GM21825 (cell line): ENCODE data around the gene FLCN.
"Not testable (repeated sequence)": the region's sequence is repeated elsewhere in the genome, so short reads cannot be mapped to it uniquely, and the experiment has no call there.

Experiments
- ATAC-seq: cut with Tn5 transposase; IDR thresholded peaks from one replicate; pipeline ENCODE4 v1.9.1; 2021; ENCODE audit warnings: mild to moderate bottlenecking, moderate library complexity; ENCODE audit not compliant: unreplicated experiment

The FLCN gene

GRCh38 chr17:17237026-17237799, at the start of gene FLCN:
Gene FLCN (minus strand): TSS chr17:17237168. CDS start chr17:17228137, 9,031 bp downstream.
- peak; percentile 76 for ATAC-seq

- no peak for ATAC-seq
These were observed 49.0 kb upstream of the FLCN start for GRCh38 chr17:17285951-17286350.

GRCh38 chr17:17280613-17281549, 43.9 kb upstream of the FLCN start, which contains the start of gene COPS3:
Gene COPS3 (minus strand): TSS chr17:17281246. CDS start chr17:17281186, 60 bp downstream.
- ATAC-seq = peak; percentile 86

- no peak for ATAC-seq
These were observed 42.3 kb upstream of the FLCN start for GRCh38 chr17:17279316-17279715.

- not testable (repeated sequence) for ATAC-seq
These were observed 40.5 kb upstream of the FLCN start for GRCh38 chr17:17277431-17277830.

- ATAC-seq = no peak
These were observed 39.0 kb upstream of the FLCN start for GRCh38 chr17:17275971-17276370.

- ATAC-seq = no peak
These were observed 33.2 kb upstream of the FLCN start for GRCh38 chr17:17269926-17270773.

GRCh38 chr17:17264430-17264829, 27.5 kb upstream of the FLCN start:
- no peak for ATAC-seq

GRCh38 chr17:17258998-17259397, 22.0 kb upstream of the FLCN start:
- ATAC-seq = no peak

- no peak for ATAC-seq
These were observed 21.0 kb upstream of the FLCN start for GRCh38 chr17:17258011-17258410.

- no peak for ATAC-seq
These were observed 19.3 kb upstream of the FLCN start for GRCh38 chr17:17256316-17256715.

- ATAC-seq = not testable (repeated sequence)
These were observed 18.7 kb upstream of the FLCN start for GRCh38 chr17:17255689-17256088.

GRCh38 chr17:17254036-17254435, 17.1 kb upstream of the FLCN start:
- no peak for ATAC-seq

- ATAC-seq = no peak
These were observed 16.4 kb upstream of the FLCN start for GRCh38 chr17:17253406-17253805.

- ATAC-seq = no peak
These were observed 15.2 kb upstream of the FLCN start for GRCh38 chr17:17252149-17252661.

GRCh38 chr17:17246879-17247278, 9.9 kb upstream of the FLCN start:
- no peak for ATAC-seq

GRCh38 chr17:17243163-17243562, 6.2 kb upstream of the FLCN start:
- ATAC-seq = no peak

GRCh38 chr17:17242246-17242645, 5.3 kb upstream of the FLCN start:
- no peak for ATAC-seq

- ATAC-seq = no peak
These were observed 4.7 kb upstream of the FLCN start for GRCh38 chr17:17241656-17242055.

GRCh38 chr17:17239832-17240231, 2.9 kb upstream of the FLCN start:
- no peak for ATAC-seq
